ENCODE data around the gene GATAD2B.

DNA sequence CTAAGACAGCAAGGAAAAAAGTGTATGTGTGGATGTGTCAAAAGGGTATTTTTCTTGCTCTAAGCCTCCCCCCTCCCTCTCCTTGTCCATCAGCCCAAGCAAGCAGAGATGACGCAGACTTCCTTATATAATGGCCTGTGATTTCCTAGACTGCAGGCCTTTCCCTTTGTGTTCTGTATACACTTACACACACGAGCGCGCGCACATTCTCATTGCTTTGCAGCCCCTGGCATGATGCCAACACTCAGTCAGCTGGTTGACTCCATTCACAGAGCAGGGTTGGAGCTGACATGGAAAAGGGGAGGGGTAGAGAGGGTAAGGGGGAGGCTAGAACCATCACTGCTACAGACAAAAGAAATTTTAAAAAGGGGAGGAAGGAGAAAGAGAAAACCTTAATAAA is 41.8 kb downstream of the GATAD2B start:
- TF ChIP-seq, protein P1, sequence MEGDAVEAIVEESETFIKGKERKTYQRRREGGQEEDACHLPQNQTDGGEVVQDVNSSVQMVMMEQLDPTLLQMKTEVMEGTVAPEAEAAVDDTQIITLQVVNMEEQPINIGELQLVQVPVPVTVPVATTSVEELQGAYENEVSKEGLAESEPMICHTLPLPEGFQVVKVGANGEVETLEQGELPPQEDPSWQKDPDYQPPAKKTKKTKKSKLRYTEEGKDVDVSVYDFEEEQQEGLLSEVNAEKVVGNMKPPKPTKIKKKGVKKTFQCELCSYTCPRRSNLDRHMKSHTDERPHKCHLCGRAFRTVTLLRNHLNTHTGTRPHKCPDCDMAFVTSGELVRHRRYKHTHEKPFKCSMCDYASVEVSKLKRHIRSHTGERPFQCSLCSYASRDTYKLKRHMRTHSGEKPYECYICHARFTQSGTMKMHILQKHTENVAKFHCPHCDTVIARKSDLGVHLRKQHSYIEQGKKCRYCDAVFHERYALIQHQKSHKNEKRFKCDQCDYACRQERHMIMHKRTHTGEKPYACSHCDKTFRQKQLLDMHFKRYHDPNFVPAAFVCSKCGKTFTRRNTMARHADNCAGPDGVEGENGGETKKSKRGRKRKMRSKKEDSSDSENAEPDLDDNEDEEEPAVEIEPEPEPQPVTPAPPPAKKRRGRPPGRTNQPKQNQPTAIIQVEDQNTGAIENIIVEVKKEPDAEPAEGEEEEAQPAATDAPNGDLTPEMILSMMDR (IDR thresholded peaks at IDR 0.05) = no peak
- TF ChIP-seq EHMT2 (IDR thresholded peaks at IDR 0.05; ENCODE audit: low read depth) = no peak
- no peak for TF ChIP-seq HOXB13 (CRISPR knock-in tag; IDR thresholded peaks at IDR 0.05; ENCODE audit: low read depth)
- no peak for TF ChIP-seq POLR2AphosphoS2 (conservative IDR thresholded peaks at IDR 0.05; ENCODE audit: low read length)
- no peak for TF ChIP-seq POLR2A (IDR thresholded peaks at IDR 0.05; ENCODE audit: low read length)
